HG03575 (cell line): ENCODE results near the gene ZFAND2A.

ENCODE experiments used
- ATAC-seq: cut with Tn5 transposase; IDR thresholded peaks from one replicate; pipeline ENCODE4 v1.9.1; 2021; ENCODE audit not compliant: unreplicated experiment, insufficient number of reproducible peaks, low FRiP score; ENCODE audit errors: extremely low read depth

Gene ZFAND2A

DNA sequence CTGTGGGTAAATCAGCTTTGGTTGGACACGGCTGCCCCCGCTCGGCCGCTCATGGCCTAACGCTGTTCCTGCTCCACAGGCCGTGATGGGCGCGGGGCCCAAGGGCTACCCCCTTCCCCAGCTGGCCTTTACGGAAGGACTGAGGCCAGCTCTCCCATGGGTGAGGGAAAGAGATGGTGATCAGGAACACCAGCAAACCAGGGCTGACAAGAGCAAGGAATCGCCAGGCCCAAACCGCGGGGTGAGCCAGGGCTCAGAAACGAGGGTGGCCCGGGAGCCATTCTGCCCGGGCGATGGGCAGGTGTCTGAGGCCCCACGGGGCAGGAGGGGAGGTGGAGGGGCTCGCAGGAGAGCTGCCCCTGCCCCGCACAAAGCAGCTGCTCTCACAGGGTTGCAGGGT is 45.5 kb downstream of the ZFAND2A start:
- ATAC-seq: no peak

DNA sequence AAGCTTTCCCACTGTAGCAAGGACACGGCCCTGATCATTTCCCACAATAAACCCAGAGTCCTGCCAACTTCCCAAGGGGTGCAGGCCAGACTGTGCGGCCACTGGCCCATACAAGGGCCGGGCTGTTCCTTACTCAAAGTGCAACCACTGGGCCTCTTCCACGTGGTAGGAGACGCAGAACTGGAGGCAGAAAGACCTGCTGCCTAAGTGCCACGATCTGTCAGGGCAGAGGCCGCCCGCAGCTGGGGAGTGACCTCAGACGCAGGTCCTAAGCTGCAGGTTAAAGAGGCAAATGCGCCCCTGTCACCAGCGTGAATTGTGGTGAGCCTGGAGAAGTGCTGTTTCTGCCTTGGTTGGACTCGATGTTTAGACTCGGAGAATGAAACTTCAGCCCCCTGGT is 45.9 kb downstream of the ZFAND2A start:
- ATAC-seq: no peak

DNA sequence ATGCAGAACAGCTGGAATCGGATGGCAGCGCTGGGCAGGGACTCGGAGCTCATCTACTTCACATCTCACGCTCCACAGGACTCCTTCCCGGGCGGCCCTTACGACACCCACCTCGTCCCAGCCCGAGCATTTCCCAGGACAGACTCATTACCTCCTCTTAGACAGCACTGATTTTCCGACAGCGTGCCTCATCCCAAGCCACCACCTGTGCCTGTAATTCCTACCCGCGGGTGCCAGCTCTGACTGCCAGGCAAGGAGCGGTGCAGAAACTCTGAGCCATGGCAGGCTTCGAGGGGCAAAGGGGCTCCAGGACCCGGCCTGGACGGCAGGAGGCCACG is 46.5 kb downstream of the ZFAND2A start:
- no peak for ATAC-seq

DNA sequence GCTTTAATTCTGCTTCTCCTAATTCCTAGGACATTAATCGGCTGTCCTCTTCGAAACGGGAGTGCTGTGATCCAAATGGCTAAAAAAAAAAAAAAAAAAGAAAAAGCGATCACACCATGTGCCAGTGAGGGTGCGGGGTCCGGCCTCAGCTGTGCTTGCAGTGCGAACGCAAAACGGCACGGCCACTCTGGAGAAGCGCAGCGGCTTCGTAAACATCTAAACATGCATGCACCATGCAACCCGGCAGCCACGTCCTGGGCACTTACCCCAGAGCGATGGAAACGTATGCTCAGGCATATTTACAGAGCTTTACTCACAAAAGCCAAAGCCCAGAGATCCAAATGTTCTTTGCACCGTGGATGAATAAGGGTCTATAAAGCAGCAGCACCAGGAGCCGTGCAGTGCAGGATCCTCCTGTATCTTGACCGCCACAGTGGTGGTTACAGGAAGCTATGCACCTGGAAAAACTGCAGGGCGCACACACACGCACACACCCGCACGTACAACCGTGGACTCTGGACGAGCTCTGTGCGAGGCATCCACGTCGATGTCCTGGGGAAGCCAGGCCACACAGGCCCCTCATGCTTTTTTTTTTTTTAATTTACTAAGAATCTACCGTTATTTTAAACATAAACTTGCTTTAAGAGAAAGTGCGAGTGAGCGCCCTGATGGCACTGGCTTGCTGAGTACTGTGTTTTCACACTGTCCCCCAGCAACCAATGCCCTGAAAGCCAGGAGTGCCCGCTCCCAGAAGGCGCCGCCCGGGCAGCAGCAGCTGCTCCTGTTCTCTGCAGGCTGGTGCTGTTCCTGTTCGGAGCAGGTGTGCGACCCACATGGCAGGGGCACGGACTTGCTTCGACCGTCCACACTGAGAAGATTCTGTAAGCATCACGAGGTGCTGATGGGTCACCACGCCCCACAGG is 47.1 kb downstream of the ZFAND2A start:
- ATAC-seq: no peak

DNA sequence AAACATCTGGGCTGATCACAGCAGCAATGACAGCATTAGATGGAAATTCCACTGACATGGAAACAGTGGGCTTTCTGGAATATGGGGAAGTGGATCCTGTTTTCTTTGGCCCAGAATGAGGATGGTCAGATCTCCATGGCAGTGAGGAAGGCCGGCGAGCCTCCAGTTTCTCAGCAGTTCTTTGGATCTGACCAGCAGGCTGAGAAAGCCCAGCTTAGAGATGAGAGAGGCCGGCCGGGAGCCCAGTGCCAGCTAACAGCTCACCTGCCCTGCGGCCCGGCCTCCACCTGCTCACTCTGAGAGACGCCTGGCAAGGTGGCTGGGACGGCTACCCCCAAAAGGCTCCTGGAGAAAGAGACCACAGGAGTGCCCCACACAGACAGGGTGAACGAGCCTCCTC is 47.9 kb downstream of the ZFAND2A start:
- ATAC-seq: no peak

DNA sequence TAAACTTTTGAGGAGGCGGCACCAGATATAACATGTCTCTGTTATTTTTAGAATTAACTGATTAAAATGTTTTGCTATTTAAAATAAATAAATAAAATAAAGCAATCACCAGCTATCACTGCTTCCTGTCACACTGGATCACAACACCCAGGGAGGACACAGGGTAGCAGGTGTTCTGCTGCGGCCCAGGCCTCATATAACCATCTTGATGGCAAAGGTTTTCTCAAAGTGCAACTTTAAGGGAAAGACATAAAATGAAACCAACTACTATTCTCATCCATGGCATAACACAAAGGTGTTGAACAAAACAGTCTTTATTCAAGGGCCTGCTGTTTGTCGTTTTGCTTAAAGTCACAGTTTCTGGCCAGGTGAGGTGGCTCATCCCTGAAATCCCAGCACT is 48.8 kb downstream of the ZFAND2A start:
- ATAC-seq: no peak

DNA sequence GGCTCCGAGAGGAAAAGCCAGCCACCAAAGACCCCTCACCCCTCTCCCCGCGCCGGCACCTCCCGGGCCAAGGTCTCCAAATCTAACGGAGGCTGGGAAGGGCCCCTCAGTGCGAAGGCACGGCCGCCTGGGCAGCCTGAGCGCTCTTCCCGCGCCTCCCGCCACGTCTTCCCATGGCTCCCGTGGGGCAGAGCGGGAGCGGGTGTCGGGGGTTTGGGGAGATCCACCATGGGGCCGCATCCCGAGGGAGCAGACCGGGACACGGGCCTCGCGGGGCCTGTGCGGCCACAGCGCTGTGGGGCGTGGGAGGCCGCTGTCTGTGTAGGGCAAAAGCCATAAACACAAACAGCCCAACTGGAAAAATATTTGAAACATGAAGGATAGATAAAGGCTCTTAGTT is 49.6 kb downstream of the ZFAND2A start:
- ATAC-seq: no peak

DNA sequence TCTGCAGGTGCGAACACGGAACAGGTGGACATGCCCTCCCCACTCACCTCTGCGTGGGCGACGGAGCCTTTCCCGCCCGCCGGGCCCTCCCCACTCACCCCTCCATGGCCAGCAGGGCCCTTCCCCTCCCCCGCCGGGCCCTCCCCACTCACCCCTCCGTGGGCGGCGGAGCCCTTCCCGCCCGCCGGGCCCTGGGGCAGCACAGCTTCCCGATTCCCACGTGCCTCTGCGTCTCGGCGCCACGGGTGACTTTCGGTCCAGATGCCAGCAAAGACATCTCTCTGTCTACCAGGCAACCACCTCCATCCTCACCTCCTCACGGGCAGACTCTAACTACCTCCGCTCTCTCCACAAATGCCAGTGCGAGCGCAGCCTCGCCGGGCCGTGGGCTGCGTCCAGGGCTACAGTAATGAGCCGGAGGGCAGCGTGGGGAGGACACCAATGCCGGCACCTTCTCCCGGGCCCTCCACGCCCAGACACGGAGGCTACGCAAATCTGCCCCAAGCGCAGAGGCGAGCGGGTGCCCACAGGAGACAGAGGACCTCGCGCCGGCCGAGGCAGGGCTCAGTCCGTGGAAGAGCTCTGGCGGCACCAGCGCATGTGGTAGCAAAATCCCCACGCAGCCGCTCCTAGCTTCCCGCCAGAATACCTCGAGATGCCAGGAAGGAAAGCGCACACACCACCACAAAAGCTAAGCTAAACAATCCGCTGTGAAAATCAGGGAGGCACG is 50.2 kb downstream of the ZFAND2A start:
- no peak for ATAC-seq

DNA sequence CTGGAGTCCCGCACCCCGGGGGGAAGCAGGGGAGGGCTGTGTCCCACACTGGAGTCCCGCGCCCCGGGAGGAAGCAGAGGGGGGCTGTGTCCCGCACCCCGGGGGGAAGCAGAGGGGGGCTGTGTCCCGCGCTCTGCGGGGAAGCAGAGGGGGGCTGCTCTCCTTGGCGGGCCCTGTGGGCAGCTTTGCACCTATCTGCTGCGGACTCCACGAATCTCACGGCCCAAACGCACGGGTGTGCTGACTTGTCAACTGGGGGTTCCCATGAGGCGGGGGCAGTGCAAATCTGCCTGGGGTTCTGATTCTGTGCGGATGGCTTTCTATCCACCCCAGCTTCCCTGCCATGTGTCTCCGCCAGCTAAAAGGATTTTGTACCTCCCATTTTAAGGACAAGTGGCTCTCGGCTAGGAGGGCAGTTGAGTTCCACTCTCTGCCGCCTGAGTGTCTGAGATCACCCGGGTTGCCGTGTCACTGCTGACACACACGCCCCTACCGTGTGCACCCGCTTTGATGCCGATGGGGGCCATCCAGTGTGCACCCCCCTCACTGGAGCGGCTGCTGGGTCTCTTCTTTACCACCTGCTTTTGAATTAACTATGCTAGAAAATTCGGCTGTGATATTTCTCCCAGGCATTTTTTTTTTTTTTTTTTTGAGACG is 51.6 kb downstream of the ZFAND2A start:
- ATAC-seq: no peak

DNA sequence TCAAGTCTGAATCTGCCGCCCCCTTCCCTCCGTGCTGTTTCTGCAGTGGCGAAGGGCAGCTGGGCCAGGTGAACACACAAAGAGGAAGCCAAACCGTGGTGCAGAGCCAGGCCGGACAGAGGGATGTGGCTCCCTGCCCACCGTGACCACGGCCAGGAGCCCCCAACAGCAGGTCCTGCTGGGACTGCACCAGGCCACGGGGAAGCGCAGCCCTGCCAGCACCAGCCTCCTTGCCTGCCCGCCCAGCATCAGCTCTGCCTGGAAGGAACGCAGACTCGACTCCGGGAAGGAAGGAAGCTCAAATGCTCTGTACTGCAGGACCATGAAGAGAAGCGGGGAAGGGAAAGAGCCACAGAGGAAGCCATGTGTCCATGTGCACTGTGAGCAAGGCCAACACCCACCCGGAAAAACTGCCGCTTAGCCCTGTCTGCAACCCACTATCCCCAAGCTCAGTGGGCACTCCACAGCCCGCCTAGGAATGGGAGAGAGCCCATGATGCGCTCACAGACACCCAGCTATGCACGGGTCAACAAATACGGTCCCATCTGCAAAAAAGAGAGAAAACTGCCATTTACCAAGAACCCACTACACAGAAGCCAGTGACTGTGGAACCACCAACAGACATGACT is 53.1 kb downstream of the ZFAND2A start:
- ATAC-seq: no peak

DNA sequence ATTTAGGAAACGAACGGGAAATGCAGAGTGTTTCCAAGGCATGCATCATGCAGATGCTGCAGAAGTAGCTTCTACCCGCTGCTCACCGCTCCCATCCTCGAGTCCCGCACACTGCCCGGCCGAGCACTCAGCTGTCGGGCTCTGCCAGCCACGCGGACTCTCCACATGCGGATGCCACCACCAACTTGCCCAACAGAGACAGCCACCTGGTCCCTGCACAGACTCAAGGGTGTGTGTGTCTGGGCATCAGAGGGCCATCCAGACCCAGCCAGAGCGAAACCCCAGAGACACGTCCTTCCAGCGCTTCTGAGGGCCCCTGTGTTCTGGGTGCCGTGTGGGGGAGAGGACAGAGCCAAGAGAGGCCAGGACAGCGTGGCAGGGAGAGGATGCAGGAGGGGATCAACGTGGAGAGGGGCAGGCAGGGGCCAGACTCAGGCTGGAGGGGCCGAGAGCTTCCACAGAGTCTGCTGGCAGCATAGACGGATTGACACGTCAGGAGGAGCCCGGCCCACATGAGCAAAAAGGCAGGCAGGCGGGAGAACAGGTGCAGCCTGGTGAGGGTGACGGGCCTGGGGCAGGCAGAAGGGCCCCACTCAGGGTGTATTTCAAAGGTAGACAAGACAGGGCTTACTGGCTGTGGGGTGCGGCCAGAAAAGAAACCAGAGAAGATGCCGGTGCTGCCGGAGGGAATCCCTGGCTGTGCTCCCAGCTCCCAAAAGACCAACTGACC is 53.8 kb downstream of the ZFAND2A start:
- ATAC-seq: no peak

DNA sequence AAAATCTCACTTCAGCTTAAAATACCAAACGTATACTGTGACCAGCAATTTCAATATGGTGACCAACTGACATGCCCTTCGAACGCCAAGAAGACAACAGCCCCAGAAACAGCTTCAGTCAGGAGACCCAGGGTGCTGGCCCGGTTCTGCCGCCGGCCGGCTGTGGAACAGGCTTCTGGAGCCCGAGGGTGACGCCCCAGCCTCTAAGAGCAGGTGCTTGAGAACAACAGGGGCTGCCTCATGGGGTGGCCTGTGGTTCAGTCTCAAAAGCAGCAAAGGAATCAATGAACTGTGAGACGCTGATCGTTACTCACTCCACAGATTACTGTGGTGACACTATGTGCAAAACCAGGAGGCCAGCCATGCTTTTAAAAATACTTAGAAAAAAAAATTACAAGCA is 54.8 kb downstream of the ZFAND2A start:
- ATAC-seq: no peak

DNA sequence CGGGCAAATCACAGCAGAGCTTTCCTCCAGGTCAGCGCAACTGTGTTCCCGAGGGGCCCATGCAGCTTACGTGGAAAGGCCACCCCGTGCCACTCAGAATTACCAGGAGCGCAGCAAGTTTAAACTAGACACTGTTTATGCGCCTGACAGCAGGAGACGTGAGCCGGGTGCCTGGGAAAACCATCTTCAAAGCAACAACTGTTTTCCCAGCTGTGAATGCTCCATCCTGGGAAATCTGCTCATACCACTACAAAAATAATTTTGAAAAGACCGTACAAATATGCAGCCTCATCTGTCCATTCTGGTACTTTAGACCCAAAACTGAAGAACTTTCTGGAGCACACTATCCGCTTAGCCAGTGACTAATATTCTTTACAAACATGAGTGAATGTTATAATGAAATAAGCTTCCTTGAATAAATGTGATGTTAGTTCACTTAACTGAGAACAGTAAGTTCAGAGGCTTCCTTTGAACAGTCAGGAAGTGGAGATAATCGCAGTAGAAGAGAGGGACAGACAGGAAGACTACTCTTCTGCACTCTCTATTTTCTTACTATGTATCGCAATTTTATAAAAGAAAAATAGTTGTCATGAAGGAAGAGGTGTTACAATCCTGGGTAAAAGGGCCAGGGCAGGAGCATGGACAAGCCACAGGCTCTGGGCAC is 55.3 kb downstream of the ZFAND2A start:
- ATAC-seq: no peak

DNA sequence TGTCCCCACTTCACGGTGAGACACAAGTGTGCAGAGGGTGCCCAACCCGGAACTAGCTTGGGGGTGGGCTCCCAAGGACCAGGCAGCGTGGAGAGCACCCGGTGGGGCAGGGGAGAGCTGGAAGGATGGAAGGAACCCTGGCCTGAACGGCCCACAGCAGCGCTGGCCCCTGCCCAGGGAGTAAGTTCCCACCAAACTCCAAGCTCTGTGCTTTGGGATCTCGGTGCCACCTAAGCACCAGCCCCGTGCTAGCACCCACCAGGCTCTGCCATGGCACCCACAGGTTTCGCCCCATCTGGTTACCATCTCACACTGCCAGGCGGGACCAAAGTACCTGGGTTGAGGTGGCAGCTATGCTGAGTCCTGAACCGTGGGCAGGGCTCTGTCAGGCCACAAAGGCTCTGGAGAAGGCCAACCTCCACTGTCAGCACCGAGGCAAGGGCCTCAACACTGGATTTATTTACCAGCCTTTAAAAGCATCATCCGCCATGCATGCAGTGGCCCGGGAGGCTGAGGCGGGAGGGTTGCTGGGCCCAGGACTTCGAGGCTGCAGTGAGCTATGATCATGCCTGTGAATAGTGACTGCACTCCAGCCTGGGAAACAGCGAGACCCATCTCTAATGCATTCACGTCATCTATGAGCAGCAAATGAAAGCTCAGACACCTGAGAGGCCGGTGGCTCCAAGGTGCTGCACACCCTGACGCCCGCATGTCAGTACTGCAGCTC is 56.0 kb downstream of the ZFAND2A start:
- ATAC-seq: no peak

DNA sequence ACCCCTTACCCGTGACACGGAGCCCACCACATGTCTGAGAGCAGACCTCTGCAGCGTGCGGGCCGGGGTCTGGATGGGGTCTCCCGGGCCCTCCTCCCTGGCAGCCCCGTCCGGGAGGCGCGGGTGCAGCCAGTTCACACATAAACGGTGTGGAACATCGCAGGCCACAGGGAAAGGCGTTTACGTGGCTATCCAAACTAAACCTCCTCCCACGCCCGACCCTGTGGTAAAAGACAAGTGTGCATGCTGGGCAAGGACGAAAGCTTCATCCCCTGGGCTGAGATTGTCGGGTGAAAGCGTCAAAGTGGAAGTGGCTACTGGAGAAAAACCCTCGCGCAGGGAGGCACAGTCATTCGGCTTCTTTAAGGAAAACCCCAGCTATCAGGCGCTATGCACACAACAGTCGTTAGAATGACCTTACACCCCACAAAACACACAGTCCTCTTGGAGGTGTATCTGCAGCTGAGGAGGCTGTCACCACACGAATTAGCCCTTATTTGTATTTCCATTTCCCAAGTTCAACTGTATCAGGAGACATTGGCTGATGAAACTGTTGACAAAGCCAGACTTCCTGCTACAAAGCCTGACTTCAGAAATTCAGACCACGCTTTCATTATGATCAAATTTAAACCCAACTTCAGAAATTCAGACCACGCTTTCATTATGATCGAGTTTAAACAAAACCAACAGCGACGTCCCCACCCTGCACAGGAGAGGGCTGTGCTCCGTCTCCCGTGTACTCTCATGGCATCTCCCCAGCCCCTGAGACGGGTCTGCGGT is 56.8 kb downstream of the ZFAND2A start:
- no peak for ATAC-seq
